GM18499 (cell line): ENCODE data around the gene XCL2.

ENCODE experiments used
- ATAC-seq: cut with Tn5 transposase; IDR thresholded peaks from one replicate; pipeline ENCODE4 v1.9.1; 2021; ENCODE audit warnings: moderate number of reproducible peaks; ENCODE audit not compliant: insufficient read depth, unreplicated experiment

The XCL2 gene

GRCh38 chr1:168520052-168520751 lies 23.6 kb downstream of the XCL2 start:
- no peak for ATAC-seq

DNA sequence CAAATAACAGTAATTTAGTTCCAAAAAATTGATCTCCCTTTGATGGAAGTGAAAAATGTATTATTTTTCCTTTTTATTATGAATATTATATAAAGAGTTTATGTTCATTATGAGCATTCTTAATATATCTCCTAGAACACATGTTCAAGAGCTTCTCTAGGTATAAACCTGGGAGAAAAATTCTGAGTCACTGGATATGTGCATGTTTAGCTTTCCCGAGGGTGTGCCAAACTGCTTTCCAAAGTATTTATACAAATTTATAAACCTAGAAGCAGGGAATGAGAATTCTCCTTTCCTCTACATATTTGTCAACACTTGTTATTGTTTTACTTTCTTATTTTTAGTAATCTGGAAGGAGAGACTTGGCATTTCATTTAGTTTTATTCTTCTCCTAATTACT lies 25.0 kb downstream of the XCL2 start:
- no peak for ATAC-seq

GRCh38 chr1:168518201-168518689 lies 25.6 kb downstream of the XCL2 start:
- no peak for ATAC-seq

DNA sequence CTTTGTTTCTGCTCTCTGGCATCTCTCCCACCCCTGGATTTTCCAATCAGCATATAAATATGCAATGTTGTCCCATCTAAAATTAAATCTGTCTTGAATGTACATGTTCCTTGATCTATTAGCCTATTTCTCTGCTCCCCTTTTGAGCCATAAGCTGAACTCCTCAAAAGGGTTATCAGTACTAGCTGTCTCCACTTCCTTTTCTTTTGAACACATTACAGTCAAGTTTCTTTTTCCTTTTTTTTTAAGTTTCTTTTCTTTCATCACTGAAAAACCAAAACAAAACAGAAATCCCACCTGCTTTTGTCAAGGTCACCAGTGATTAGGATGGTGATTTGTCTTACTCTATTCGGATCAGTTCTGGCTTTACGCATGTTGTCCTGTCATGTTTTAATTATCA lies 29.3 kb downstream of the XCL2 start:
- ATAC-seq, result no peak

DNA sequence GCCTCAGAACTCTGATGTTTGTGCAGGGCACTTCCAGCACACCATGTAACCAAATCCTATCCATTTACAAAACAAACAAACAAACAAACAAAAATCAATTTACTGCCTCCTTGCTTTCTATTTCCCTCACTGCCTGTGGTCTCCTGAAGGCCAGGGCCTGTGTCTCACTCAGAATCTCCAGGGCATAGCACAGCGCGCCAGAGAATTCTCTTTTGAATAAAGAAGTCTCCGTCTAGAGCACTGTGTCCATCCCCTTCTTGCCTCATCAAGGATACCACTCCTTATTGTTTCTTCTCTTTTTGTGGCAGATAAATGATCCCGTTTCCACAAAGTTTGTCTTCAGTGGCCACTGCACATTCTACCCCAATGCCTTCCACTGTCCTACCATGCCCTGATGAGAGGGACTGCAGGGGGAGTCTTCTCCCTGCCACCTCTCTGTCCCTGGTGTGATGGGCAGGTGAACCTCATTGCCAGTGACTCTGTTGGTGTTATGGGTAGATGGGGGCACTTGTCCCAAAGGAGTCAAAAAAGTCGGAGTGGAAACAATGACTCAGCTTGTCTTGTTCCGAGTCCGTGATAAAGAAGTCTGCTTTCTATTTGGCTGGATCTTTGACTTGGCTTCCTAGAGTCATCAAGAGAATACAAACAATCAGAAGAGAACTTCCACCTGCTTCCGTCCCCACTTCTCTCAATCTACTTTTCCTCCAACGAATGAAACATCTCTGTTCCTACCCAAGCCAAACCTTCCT lies 30.0 kb downstream of the XCL2 start:
- ATAC-seq, result no peak

GRCh38 chr1:168512864-168513595 lies 30.8 kb downstream of the XCL2 start:
- no peak for ATAC-seq

GRCh38 chr1:168509875-168510791 lies 33.7 kb downstream of the XCL2 start:
- ATAC-seq, result peak; percentile 64

GRCh38 chr1:168509210-168509609 lies 34.6 kb downstream of the XCL2 start:
- ATAC-seq, result no peak

- no peak for ATAC-seq
These were observed 36.0 kb downstream of the XCL2 start for GRCh38 chr1:168507828-168508227.

DNA sequence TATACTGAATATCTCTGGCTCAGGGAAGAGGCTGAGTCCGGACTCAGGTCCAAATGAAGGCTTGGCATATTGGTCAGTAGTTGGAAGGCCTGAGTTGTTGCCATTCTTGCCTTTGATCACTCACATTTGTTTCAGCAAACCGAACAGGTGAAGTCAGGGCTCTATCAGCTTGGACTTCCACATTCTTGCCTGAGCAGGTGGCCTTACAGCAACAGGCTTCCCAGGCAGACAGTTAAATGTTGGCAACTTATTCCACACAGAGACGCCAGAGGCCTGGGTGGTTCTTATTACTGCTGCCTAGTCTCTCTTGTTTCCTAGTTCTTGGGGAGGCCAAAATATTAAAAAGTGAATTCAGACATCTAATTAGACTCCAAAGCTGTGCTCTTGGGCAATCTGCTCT lies 36.6 kb downstream of the XCL2 start:
- no peak for ATAC-seq

- ATAC-seq, result no peak
These were observed 37.5 kb downstream of the XCL2 start for GRCh38 chr1:168506204-168506819.

DNA sequence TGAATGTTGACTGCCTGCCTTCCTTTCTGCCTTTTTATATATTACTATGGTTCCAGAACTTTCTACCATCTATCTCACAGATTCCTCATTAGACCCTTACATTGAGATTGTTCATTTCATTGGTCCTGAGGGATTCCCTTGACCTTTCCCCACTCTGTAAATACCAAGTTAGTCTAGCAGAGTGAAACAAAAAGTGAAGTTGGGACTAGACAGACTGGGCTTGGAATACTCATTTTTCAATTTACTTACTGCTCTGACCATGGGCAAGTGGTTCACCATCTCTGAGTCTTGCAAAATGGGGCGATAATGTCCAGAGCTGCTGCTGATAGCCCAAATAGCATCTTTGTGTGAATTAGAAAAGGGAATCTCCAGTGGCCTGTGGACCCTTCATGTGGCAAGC lies 38.8 kb downstream of the XCL2 start:
- ATAC-seq, result no peak

DNA sequence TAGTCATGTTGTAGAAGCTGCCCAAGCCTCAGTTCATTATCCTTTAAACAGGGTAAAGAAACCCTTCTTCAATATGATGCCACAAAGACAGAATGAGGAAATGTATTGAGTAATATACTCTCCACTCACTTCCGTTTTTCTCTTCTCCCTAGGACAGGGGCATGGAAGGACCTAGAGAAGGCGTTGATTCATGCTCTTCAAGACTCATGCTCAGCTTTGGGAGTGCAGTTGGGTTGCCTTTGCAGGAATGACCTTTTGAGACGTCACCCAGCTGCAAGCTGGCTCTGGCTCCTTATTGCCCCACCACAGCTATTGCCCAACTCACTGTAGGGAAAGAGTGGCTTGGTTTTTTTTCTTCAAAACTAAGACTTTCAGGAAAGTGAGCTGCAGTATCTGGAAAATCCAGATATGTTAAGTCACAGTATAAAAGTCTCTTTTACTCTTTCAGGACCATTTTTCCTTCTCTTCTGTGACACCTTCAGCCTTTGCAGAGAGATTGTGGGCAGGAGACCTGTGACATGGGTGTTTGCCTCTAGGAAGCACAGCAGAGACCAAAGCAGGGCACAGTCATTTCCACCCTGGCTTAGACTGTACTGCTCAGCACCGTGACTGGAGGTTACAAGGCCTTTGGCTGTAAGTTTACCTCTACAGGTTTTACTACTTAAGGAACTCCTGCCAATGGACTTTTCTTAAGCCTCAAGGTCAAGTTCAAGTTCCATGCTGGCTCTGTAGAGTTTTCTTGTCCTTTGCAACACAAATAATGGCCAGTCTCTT lies 39.5 kb downstream of the XCL2 start:
- ATAC-seq, result peak; percentile 69

GRCh38 chr1:168499688-168500049 lies 44.1 kb downstream of the XCL2 start:
- ATAC-seq, result no peak

- ATAC-seq, result no peak
These were observed 44.7 kb downstream of the XCL2 start for GRCh38 chr1:168498956-168499687.

DNA sequence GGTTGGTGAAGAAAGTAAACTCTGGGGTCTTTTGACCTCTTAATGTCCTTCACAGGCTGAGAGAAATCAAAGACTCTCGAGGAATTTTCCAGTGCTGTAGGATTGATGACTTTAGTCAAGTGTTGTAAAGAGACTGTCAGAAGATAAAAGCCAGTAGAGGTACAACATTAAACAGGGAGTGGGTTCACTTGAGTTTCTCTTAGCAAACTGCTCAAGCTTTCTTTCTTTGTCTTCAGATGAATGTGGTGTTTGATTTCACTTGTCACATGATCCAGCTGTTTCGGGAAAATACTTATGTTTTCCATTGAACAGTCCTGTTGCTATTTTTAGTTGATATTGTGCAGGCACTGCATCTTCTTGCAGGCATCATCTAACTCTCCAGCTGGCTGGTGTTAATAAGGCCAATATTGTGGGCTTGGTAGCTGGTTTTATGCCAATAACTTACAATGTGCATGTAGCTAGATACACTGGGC lies 45.6 kb downstream of the XCL2 start:
- ATAC-seq, result no peak

DNA sequence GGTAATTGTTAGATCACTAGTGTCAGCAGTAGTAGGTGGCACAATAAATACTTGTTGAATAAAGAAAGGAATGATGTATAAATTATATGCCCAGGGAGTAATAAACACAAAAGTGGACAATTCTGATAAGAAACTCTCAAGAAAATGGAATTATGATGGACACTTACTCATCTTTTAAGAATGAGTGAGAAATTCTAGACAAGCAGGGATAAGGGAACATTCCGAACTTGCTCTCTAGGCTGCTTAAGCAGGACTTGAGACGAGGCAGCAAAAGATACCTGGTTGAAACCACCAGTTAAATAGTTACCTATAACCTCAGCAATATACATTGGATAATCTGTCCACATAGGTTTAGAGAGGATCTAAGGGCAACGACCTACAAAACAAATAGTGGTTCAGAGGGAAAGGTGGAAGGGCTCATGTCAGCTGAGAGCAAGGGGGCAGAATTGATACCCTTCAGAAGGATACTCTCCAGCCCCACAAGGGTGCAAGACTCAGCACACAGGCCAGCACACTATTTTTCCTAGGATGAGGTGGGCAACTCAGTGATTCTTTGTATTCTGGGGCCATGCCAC lies 46.3 kb downstream of the XCL2 start:
- no peak for ATAC-seq
